Liver (tissue), 3 donors: ENCODE measurements around the gene EFNB3.

ENCODE experiments used
- ATF3 ChIP-seq: IDR thresholded peaks from 2 replicates; pipeline ENCODE4 v1.6.1; 2016; ENCODE audit warnings: antibody characterized with exemption
- EGR1 ChIP-seq, 2 donors: IDR thresholded peaks; 2 replicates each; pipeline ENCODE4 v1.6.1; 2016 to 2018; ENCODE audit warnings: antibody characterized with exemption in 2 of 2, low read depth in 2 of 2
- FOXA1 ChIP-seq: IDR thresholded peaks from 2 replicates; pipeline ENCODE4 v1.6.1; 2016; ENCODE audit warnings: antibody characterized with exemption
- GABPA ChIP-seq, 2 donors: IDR thresholded peaks in 1 of 2; conservative IDR thresholded peaks in 1 of 2; 2 replicates each; pipeline ENCODE4 v1.6.1; 2016; ENCODE audit warnings: antibody characterized with exemption in 2 of 2, mild to moderate bottlenecking in 1 of 2, moderate library complexity in 1 of 2
- HNF4A ChIP-seq, 2 donors: conservative IDR thresholded peaks; 2 replicates each; pipeline ENCODE4 v1.6.1; 2016; ENCODE audit warnings: antibody characterized with exemption in 2 of 2, mild to moderate bottlenecking in 2 of 2
- MAX ChIP-seq: IDR thresholded peaks from 2 replicates; pipeline ENCODE4 v1.6.1; 2016; ENCODE audit warnings: antibody characterized with exemption
- RAD21 ChIP-seq, 2 donors: IDR thresholded peaks; 2 replicates each; pipeline ENCODE4 v1.6.1; 2016; ENCODE audit warnings: antibody characterized with exemption in 2 of 2, mild to moderate bottlenecking in 2 of 2
- SP1 ChIP-seq: IDR thresholded peaks from 2 replicates; pipeline ENCODE4 v1.6.1; 2018; ENCODE audit warnings: antibody characterized with exemption, mild to moderate bottlenecking
- YY1 ChIP-seq: IDR thresholded peaks from 2 replicates; pipeline ENCODE4 v1.6.1; 2016; ENCODE audit warnings: antibody characterized with exemption, mild to moderate bottlenecking
- TF ChIP-seq, protein P1 (sequence below): fragments of 150-350 bp; IDR thresholded peaks from 2 replicates; pipeline ENCODE4 v1.5.1; 2017; ENCODE audit warnings: improper control_type of control experiment, low read depth, low read length; ENCODE audit not compliant: missing input control
- TF ChIP-seq, protein P2 (sequence below): IDR thresholded peaks from 2 replicates; pipeline ENCODE4 v1.6.1; 2016; ENCODE audit warnings: antibody characterized with exemption
- donor health status: healthy.
- donor health status: healthy.

GRCh38 chr17:7740481-7741001 lies 35.5 kb downstream of the EFNB3 start:
- TF ChIP-seq, protein P1, sequence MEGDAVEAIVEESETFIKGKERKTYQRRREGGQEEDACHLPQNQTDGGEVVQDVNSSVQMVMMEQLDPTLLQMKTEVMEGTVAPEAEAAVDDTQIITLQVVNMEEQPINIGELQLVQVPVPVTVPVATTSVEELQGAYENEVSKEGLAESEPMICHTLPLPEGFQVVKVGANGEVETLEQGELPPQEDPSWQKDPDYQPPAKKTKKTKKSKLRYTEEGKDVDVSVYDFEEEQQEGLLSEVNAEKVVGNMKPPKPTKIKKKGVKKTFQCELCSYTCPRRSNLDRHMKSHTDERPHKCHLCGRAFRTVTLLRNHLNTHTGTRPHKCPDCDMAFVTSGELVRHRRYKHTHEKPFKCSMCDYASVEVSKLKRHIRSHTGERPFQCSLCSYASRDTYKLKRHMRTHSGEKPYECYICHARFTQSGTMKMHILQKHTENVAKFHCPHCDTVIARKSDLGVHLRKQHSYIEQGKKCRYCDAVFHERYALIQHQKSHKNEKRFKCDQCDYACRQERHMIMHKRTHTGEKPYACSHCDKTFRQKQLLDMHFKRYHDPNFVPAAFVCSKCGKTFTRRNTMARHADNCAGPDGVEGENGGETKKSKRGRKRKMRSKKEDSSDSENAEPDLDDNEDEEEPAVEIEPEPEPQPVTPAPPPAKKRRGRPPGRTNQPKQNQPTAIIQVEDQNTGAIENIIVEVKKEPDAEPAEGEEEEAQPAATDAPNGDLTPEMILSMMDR: no peak
- TF ChIP-seq YY1: no peak
- TF ChIP-seq EGR1 (IDR thresholded peaks at IDR 0.05; ENCODE audit: low read depth in 2 of 2): no peak
- no peak for TF ChIP-seq GABPA (IDR thresholded peaks at IDR 0.05 in 1 of 2, conservative IDR thresholded peaks at IDR 0.05 in 1 of 2)
- no peak for TF ChIP-seq MAX
- TF ChIP-seq ATF3: no peak
- TF ChIP-seq HNF4A (conservative IDR thresholded peaks at IDR 0.05): no peak
- TF ChIP-seq, protein P2, sequence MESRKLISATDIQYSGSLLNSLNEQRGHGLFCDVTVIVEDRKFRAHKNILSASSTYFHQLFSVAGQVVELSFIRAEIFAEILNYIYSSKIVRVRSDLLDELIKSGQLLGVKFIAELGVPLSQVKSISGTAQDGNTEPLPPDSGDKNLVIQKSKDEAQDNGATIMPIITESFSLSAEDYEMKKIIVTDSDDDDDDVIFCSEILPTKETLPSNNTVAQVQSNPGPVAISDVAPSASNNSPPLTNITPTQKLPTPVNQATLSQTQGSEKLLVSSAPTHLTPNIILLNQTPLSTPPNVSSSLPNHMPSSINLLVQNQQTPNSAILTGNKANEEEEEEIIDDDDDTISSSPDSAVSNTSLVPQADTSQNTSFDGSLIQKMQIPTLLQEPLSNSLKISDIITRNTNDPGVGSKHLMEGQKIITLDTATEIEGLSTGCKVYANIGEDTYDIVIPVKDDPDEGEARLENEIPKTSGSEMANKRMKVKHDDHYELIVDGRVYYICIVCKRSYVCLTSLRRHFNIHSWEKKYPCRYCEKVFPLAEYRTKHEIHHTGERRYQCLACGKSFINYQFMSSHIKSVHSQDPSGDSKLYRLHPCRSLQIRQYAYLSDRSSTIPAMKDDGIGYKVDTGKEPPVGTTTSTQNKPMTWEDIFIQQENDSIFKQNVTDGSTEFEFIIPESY: no peak
- TF ChIP-seq RAD21 (IDR thresholded peaks at IDR 0.05): no peak
- TF ChIP-seq FOXA1: no peak
- no peak for TF ChIP-seq SP1
